Stimulated activated naive CD8-positive, alpha-beta T cell treated with anti-CD3 and anti-CD28 coated beads, Interleukin-15, Interleukin-2, amounts not matched to agents 100 ng/mL and 50 ng/mL, for 24 hours (primary cell): ENCODE measurements around the gene SHROOM3.

Experiments
- H3K27ac Mint-ChIP-seq: one replicate; pipeline ENCODE4 v1.8.0; 2021; ENCODE audit warnings: mild to moderate bottlenecking, mixed read lengths
- H3K27me3 Mint-ChIP-seq: one replicate; pipeline ENCODE4 v1.8.0; 2021; ENCODE audit warnings: mixed read lengths
- H3K36me3 Mint-ChIP-seq: one replicate; pipeline ENCODE4 v1.8.0; 2021; ENCODE audit warnings: low read depth, mixed read lengths
- H3K4me1 Mint-ChIP-seq: one replicate; pipeline ENCODE4 v1.8.0; 2021; ENCODE audit warnings: low read depth, mixed read lengths
- H3K4me3 Mint-ChIP-seq: one replicate; pipeline ENCODE4 v1.8.0; 2021; ENCODE audit warnings: mild to moderate bottlenecking, mixed read lengths
- H3K9me3 Mint-ChIP-seq: one replicate; pipeline ENCODE4 v1.8.0; 2021; ENCODE audit warnings: mixed read lengths

SHROOM3 gene

DNA sequence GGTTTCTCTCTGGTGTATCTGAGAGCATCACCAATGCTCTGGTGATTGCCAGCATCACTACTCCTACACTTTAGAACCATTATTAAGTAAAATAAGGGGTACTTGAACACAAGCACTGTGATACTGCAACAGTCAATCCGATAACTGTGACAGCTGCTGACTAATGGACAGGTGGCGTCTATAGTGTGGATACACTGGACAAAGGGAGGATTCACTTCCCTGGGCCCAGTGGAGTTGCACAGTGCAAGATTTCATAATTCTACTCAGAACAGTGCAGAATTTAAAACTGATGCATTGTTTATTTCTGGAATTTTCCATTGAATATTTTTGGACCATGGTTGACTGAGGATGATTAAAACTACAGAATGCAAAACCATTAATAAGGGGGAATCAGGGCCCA is 97.8 kb downstream of the SHROOM3 start:
- H3K4me1 Mint-ChIP-seq = no peaks in the 10 kb centered on the region
- no peak overlapping the region for H3K4me3 Mint-ChIP-seq
- H3K9me3 Mint-ChIP-seq = no peaks in the 10 kb centered on the region
- H3K36me3 Mint-ChIP-seq = no peaks in the 10 kb centered on the region
- H3K27me3 Mint-ChIP-seq = peaks cover 13% of the 10 kb centered on the region
- no peak overlapping the region for H3K27ac Mint-ChIP-seq

DNA sequence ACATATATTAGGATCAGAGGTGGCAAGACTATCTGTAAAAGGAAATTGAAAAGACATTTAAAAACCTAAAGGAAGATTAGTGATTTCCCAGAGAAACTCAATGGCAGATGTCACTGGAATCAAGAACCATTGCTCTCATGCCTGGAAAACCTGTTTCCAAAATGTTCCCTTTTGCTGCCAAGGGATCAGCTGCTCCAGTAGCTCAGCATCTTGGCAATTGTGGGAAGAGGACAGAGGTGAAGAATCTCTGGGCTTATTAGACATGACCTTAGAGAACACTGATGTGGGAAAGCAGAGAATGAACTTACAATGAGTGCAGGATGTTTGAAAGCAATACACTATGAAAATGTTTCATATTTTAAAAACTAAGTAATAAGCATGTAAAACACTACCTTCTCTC is 98.3 kb downstream of the SHROOM3 start:
- no peak overlapping the region for H3K4me3 Mint-ChIP-seq
- peaks cover 13% of the 10 kb centered on the region for H3K27me3 Mint-ChIP-seq
- H3K27ac Mint-ChIP-seq = no peak overlapping the region
- no peaks in the 10 kb centered on the region for H3K36me3 Mint-ChIP-seq
- no peaks in the 10 kb centered on the region for H3K4me1 Mint-ChIP-seq
- no peaks in the 10 kb centered on the region for H3K9me3 Mint-ChIP-seq

DNA sequence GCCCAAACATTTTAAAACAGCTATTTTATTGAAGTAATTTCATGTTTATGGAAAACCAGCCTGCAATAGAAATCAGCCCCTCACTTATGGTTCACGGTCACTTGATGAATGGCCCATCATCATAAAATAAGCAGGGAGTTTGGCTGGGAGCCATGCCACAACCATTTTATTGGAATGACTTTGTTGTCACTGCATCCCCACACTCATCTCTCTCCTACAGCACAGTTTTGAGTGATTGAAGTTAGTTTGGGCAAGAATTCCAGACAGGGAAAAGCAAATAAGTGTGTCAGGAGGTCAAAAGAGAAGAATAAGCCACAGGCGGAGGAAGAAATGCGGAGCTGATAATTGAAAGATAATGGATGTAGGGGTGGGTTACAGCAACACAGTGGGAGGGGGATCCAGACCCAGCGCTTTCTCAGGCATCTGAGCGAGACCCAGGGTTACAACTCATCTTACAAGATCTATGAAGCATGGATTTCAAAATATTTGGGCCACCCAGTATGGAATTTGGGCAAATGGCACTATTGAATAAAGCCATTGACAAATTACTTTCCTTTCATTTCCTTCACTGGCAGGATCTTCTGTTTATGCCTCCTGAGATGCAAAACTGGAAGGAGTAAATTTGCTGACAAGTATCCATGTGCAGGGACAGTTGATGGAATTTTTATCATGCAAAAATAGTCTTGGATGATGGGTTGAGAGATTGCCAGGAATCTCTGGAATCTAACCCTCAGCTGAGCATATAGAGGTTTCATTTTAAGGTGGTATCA is 100.8 kb downstream of the SHROOM3 start:
- Mint-ChIP-seq H3K27ac (no peak overlapping the region), H3K9me3 (no peaks in the 10 kb centered on the region), H3K4me1 (no peaks in the 10 kb centered on the region), H3K27me3 (peaks cover 7% of the 10 kb centered on the region), H3K36me3 (no peaks in the 10 kb centered on the region), H3K4me3 (no peak overlapping the region)

DNA sequence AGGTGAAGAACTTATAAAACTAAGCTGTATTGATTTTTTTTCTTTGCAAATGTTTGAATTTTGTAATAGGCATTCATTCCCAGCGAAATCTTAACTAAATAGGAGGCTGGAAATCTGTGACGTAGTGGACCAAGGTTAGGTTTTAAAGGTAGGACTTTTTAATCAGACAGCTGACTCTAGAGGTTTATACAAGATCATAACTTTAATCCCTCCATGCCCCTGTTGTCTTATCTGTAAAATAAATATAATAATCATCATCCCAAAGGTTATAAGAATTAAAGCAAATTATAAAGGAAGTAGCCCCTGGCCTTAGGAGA is 101.3 kb downstream of the SHROOM3 start:
- Mint-ChIP-seq H3K4me1 (no peaks in the 10 kb centered on the region), H3K27me3 (peaks cover 7% of the 10 kb centered on the region), H3K36me3 (no peaks in the 10 kb centered on the region), H3K27ac (no peak overlapping the region), H3K9me3 (no peaks in the 10 kb centered on the region), H3K4me3 (no peak overlapping the region)

DNA sequence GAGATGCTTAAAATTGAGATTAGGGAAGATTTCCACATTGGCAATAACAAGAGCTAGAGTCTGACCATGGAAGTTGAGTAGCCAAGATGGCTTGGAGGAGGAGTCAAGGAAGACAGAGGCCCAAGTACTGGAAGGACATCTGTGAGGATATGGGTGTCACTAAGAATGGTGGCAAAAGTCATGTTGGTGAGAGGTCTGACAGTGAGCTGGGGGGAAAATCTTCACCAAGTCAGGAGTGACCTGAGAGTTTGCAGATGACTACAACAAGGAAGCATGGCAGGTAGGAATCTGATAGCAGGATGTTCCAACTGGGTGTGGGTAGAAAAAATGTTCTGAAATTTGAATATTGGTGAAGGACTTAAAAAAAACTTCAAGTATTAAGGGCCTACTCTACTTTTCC is 103.3 kb downstream of the SHROOM3 start:
- no peaks in the 10 kb centered on the region for H3K36me3 Mint-ChIP-seq
- no peak overlapping the region for H3K27ac Mint-ChIP-seq
- H3K4me1 Mint-ChIP-seq = peaks cover 3% of the 10 kb centered on the region
- peaks cover 4% of the 10 kb centered on the region for H3K9me3 Mint-ChIP-seq
- H3K4me3 Mint-ChIP-seq = no peak overlapping the region
- H3K27me3 Mint-ChIP-seq = peaks cover 3% of the 10 kb centered on the region

DNA sequence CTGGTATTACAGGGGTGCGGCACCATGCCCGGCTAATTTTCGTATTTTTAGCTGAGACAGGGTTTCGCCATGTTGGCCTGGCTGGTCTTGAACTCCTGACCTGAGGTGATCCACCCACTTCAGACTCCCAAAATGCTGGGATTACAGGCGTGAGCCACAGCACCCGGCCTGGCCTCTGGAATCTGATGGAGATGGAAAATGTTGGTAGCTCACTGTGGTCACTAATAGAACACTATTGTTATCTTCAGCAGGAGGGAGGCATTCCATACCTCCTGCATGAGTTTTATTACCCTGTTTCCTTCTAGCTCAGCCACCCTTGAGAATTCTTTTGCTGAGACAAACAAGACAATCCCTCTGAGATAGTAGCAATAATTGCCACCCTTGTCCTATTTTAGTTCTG is 105.0 kb downstream of the SHROOM3 start:
- peaks cover 4% of the 10 kb centered on the region for H3K9me3 Mint-ChIP-seq
- H3K27ac Mint-ChIP-seq = no peak overlapping the region
- H3K4me3 Mint-ChIP-seq = no peak overlapping the region
- H3K36me3 Mint-ChIP-seq = no peaks in the 10 kb centered on the region
- peaks cover 3% of the 10 kb centered on the region for H3K27me3 Mint-ChIP-seq
- H3K4me1 Mint-ChIP-seq = peaks cover 11% of the 10 kb centered on the region

DNA sequence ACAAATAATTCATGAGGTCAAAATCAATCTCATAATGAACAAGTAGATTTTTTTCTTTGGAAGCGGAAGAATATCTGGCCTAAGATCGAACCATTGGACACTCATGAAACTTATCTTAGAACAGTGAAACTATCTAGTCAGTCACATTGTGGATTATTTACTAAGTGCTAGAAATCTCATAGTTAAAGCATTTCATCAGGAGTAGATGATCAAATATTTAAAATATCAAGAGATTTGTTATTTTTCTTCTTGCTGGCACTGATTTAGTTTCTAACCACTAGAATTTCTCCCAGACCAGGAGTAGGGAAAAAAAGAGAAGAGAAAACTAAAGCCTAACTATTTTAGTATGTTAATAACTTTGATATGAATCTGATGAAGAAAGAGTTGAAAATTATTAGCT is 105.5 kb downstream of the SHROOM3 start:
- peaks cover 16% of the 10 kb centered on the region for H3K4me1 Mint-ChIP-seq
- H3K27me3 Mint-ChIP-seq = peaks cover 3% of the 10 kb centered on the region
- H3K27ac Mint-ChIP-seq = no peak overlapping the region
- H3K4me3 Mint-ChIP-seq = no peak overlapping the region
- H3K9me3 Mint-ChIP-seq = peaks cover 4% of the 10 kb centered on the region
- H3K36me3 Mint-ChIP-seq = no peaks in the 10 kb centered on the region

DNA sequence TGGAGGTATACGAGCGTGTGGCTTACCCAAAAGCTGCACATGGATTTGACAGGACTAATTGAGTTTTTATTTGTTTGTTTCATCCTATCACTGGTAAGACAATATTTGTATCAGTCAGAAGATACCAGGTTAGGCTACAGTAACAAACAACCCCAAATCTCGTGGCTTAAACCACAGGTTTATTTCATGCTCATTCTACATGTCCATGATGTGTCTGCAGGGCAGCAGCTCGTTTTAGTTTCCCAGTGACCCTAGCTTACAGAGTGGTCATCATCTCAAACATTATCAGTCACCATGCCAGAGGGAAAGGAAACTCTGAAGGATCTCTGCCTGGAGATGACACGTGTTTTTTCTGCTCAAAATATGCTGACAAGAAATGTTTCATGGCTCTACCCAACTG is 108.3 kb downstream of the SHROOM3 start:
- H3K9me3 Mint-ChIP-seq = peaks cover 4% of the 10 kb centered on the region
- no peaks in the 10 kb centered on the region for H3K36me3 Mint-ChIP-seq
- H3K4me1 Mint-ChIP-seq = peaks cover 20% of the 10 kb centered on the region
- peaks cover 12% of the 10 kb centered on the region for H3K27me3 Mint-ChIP-seq
- no peak overlapping the region for H3K4me3 Mint-ChIP-seq
- H3K27ac Mint-ChIP-seq = no peak overlapping the region

DNA sequence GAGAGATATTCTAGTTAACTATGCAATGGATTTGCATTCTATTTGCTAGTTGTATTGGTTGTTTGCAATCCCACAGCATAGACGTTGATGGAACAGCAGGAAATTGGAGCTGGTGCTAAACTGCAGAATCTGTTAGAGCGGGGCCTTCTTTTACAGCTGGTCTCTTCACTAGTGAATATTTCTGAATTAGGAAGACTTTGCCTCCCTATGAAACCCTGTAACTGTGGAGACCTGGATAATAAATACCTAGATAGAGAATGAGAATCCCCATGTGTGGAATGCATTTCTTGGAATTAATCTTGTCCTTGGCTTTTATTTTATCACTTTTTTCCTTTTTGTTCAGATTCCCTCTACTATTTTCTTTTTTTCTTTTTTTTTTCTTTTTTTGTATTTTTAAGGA is 109.7 kb downstream of the SHROOM3 start:
- Mint-ChIP-seq H3K4me3 (no peak overlapping the region), H3K9me3 (peaks cover 4% of the 10 kb centered on the region), H3K27ac (no peak overlapping the region), H3K36me3 (no peaks in the 10 kb centered on the region), H3K4me1 (peaks cover 20% of the 10 kb centered on the region), H3K27me3 (peaks cover 12% of the 10 kb centered on the region)

DNA sequence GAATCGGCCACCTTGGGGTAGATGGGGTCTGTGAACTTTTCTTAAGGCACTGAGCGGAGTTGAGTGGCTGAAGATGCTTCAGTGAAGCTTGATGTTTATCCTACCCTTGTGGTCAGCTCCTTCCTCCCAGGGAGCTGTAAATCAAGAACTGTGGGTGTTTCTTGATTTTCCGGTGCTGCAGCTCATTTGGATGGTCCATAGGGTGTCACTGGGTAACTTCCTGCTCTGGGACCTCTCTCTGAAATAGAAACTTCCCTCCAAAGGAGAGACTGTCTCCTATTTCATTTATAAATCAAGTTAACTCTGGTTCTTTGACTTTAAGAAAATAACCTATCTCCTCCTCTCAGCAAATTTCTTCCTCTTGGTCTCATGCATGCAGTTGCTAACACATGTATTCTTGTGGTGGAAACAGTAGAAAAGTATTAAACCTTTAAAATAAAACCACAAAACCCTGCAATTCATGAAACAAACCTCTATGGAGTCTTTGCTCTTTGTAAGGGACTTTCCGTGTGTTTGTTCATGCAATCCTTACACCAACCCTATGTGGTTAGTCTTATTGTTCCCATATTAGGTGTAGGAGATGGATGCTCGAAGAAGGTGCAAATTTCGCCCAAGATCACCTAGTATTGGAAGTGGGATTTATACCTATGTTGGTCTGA is 110.3 kb downstream of the SHROOM3 start:
- Mint-ChIP-seq H3K4me1 (peaks cover 20% of the 10 kb centered on the region), H3K36me3 (no peaks in the 10 kb centered on the region), H3K27ac (peak overlapping the region; percentile 12), H3K9me3 (peaks cover 4% of the 10 kb centered on the region), H3K27me3 (peaks cover 9% of the 10 kb centered on the region), H3K4me3 (no peak overlapping the region)

DNA sequence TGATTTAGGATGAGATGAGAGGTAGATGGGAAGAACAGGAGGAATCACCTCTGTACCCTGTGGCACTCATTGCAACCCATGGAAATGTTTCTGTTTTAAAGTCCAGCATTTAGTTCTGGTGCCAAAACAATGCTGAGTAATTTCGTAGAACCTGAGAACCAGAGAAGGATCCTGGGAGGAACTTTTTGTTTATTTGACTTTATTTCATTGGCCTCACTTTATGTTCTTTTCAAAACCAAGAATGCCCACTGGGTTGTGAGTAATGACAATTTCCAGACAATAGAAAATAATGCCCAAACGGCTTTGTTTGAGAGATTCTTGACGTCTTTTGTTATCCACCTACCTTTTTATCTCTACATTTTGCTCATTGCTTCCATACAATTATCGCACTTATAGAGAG is 111.3 kb downstream of the SHROOM3 start:
- no peak overlapping the region for H3K27ac Mint-ChIP-seq
- peaks cover 20% of the 10 kb centered on the region for H3K4me1 Mint-ChIP-seq
- H3K27me3 Mint-ChIP-seq = peaks cover 9% of the 10 kb centered on the region
- no peak overlapping the region for H3K4me3 Mint-ChIP-seq
- no peaks in the 10 kb centered on the region for H3K36me3 Mint-ChIP-seq
- H3K9me3 Mint-ChIP-seq = peaks cover 4% of the 10 kb centered on the region

DNA sequence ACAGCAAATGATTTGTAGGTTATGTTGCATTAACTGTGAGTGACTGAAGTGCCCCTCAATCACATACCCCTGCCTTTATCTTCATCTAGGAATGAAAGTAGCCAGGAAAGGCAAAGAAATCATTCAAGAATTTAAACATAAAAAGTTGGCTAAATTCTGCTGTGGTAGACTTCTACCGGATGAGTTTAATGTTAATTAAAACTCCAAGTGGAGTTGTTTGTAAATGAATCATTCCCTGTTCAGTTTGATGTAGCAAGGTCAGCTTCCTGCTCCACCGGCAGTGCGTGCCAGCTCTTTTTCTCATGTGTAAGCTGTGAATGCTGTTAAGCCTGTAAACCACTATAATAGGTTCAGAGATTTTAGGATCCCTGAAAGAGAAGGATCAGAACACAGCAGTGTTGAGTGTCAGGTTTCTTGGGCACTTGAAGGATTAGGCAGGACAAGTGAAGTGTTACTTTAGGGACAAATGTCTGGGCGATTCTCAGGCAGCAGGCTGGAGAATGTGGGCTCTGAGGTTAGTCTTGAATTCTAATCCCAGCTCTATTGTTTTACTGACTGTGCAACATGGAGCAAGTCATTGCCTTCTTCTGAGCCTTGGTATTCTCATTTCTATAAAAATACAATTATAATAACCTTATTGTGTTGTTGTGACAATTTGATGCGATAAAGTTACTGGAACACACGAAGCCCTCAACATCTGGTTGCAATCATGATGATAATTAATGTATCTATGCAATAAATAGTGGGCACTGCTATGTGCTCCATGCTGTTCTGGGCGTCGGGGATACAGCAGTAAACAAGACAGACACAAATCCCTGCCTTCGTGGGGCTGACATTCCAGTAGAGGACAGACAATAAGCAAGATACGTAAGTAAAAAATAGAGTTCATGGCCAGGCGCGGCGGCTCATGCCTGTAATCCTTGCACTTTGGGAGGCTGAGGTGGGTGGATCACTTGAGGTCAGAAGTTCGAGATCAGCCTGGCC is 112.0 kb downstream of the SHROOM3 start:
- Mint-ChIP-seq H3K36me3 (no peaks in the 10 kb centered on the region), H3K4me3 (no peak overlapping the region), H3K27ac (no peak overlapping the region), H3K9me3 (peaks cover 3% of the 10 kb centered on the region), H3K27me3 (peaks cover 9% of the 10 kb centered on the region), H3K4me1 (peaks cover 20% of the 10 kb centered on the region)

DNA sequence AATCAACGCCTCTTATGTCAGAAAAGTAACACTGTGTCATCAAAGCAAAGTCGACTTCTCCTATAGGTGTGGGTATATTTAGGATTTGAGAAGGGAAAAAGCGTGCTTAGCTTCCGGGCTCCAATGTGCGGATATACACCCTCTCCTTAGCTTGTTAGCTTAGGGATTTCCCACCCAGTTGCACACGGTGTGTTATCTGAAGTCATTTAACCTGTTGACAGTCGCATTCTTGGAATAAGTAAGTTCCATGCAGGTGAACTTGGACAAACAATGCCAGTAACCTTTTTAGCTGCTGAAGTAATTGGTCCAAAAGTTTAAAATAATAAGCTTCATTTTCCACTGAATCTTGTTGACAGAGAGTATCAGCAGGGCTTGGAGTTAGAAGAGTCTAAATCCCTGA is 113.7 kb downstream of the SHROOM3 start:
- Mint-ChIP-seq H3K4me3 (no peak overlapping the region), H3K27me3 (peaks cover 9% of the 10 kb centered on the region), H3K4me1 (peaks cover 17% of the 10 kb centered on the region)

DNA sequence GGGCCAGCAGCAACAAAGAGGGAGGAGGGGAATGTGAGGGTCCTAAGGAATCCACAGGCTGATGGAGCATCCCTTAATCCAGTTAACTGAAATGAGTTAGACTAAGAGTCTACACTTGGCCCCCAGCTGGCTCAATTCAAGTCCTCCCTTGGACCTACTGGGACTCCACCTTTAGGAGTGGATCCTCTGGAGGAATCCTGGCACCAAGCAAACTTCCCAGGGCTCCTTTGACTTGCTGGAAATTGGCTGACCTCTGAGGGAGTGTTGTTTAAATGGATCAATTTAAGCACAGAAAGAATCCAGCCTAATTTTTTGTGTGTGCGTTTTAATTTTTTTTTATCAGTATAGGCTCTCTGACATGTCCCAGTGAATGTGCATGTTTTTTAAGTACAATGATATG is 114.7 kb downstream of the SHROOM3 start:
- no peaks in the 10 kb centered on the region for H3K36me3 Mint-ChIP-seq
- H3K4me1 Mint-ChIP-seq = peaks cover 11% of the 10 kb centered on the region
- no peak overlapping the region for H3K4me3 Mint-ChIP-seq
- peaks cover 9% of the 10 kb centered on the region for H3K27me3 Mint-ChIP-seq
- H3K9me3 Mint-ChIP-seq = no peaks in the 10 kb centered on the region
- H3K27ac Mint-ChIP-seq = no peak overlapping the region

More for the DNA sequence above, 113.7 kb downstream of the SHROOM3 start:
- H3K36me3 Mint-ChIP-seq = no peaks in the 10 kb centered on the region
- H3K9me3 Mint-ChIP-seq = no peaks in the 10 kb centered on the region
- no peak overlapping the region for H3K27ac Mint-ChIP-seq
